HEK293 (cell line): ENCODE data around the gene PCP4.

Experiments used
- GLI4 ChIP-seq: fragments of 450-650 bp; formaldehyde crosslinking; IDR thresholded peaks from 2 replicates; pipeline ENCODE4 v1.5.1; 2016; ENCODE audit warnings: missing biosample characterization, missing genetic modification characterization
- HOXA7 ChIP-seq: sonication (generic); formaldehyde crosslinking; IDR thresholded peaks from 2 replicates; pipeline ENCODE4 v1.8.1; 2022; ENCODE audit warnings: missing genetic modification reagents, borderline replicate concordance
- YY1 ChIP-seq: fragments of 450-650 bp; formaldehyde crosslinking; IDR thresholded peaks from 2 replicates; pipeline ENCODE4 v1.5.1; 2018; ENCODE audit warnings: missing biosample characterization, missing genetic modification characterization
- ZNF16 ChIP-seq: fragments of 450-650 bp; formaldehyde crosslinking; IDR thresholded peaks from 2 replicates; pipeline ENCODE4 v1.5.1; 2016; ENCODE audit warnings: low read depth, missing biosample characterization, missing genetic modification characterization
- ZNF274 ChIP-seq, 2 experiments: fragments of 200-500 bp in 1 of 2; fragments of 450-650 bp in 1 of 2; sonication (Bioruptor generic) in 1 of 2; formaldehyde crosslinking in 1 of 2; IDR thresholded peaks; 2 replicates each; pipeline versions ENCODE4 v1.5.1 to v1.6.1; 2014 to 2016; ENCODE audit warnings: borderline replicate concordance in 1 of 2, inconsistent platforms in 1 of 2, low read length in 1 of 2, missing biosample characterization in 1 of 2, missing genetic modification characterization in 1 of 2
- ZNF341 ChIP-seq: fragments of 450-650 bp; formaldehyde crosslinking; IDR thresholded peaks from 2 replicates; pipeline ENCODE4; 2016; ENCODE audit warnings: low read depth, missing biosample characterization, missing genetic modification characterization
- ZNF350 ChIP-seq: fragments of 450-650 bp; formaldehyde crosslinking; IDR thresholded peaks from 2 replicates; pipeline ENCODE4 v1.5.0; 2017; ENCODE audit warnings: missing biosample characterization, mild to moderate bottlenecking, missing genetic modification characterization
- ZNF558 ChIP-seq: fragments of 450-650 bp; formaldehyde crosslinking; IDR thresholded peaks from 2 replicates; pipeline ENCODE4 v1.5.1; 2016; ENCODE audit warnings: missing biosample characterization, missing genetic modification characterization
- ZNF629 ChIP-seq: fragments of 450-650 bp; formaldehyde crosslinking; IDR thresholded peaks from 2 replicates; pipeline ENCODE4 v1.5.1; 2017; ENCODE audit warnings: missing biosample characterization, missing genetic modification characterization
- TF ChIP-seq, protein P1 (sequence below): fragments of 450-650 bp; formaldehyde crosslinking; IDR thresholded peaks from 2 replicates; pipeline ENCODE4; 2016; ENCODE audit warnings: missing biosample characterization, missing genetic modification characterization
- TF ChIP-seq, protein P2 (sequence below): fragments of 450-650 bp; formaldehyde crosslinking; IDR thresholded peaks from 2 replicates; pipeline ENCODE4 v1.5.1; 2016; ENCODE audit warnings: missing biosample characterization, missing genetic modification characterization
- TF ChIP-seq, protein P3 (sequence below): fragments of 450-650 bp; formaldehyde crosslinking; IDR thresholded peaks from 2 replicates; pipeline ENCODE4 v1.5.1; 2016; ENCODE audit warnings: missing biosample characterization, missing genetic modification characterization

DNA sequence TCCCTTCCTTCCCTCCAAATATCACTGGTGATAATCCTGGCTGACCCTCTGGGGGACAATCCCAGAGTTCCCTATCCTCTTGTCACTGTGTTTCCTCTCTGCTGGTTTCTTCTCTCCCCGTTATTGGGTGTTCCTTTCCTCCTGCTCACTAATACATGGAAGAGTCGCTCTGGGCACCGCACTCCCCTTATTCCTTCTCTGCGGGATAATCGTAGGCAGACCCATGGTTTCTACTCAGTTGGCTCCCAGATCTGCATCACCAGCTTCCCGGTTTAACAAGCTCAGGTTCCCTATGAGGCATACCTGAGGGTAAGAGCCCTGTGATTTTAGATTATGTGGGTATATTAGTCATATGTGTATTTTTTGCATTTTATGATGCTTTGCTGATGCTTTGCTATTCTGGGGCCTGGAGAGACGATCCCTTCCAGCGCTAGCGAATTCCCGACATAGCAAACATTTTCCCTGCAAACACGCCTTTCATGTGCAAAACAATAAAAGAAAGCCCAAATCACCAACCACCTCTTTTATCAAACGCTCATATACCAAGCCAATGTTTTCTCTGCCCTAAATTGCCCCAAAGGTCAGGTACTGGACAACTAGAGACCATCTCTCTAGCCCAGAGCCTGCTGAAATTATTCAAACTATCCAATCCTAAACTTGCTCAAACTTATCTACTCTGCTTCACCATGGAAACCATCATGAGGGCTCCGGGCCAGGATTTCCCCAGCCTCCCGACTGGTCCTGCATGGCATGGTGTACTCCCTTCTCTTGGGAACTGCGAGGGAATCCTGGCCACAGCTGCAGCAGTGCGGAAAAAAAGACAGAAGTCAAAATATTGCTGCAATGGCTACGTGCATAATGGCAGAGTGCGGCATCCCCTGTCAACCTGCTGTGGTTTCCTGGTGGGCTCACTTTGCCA, 84.2 kb downstream of the PCP4 start:
- TF ChIP-seq GLI4 (tag by site-specific recombination): no peak
- TF ChIP-seq HOXA7 (CRISPR knock-in tag): no peak
- TF ChIP-seq, protein P1, sequence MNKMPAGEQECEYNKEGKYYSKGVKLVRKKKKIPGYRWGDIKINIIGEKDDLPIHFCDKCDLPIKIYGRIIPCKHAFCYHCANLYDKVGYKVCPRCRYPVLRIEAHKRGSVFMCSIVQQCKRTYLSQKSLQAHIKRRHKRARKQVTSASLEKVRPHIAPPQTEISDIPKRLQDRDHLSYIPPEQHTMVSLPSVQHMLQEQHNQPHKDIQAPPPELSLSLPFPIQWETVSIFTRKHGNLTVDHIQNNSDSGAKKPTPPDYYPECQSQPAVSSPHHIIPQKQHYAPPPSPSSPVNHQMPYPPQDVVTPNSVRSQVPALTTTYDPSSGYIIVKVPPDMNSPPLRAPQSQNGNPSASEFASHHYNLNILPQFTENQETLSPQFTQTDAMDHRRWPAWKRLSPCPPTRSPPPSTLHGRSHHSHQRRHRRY (tag by site-specific recombination): no peak
- TF ChIP-seq, protein P2, sequence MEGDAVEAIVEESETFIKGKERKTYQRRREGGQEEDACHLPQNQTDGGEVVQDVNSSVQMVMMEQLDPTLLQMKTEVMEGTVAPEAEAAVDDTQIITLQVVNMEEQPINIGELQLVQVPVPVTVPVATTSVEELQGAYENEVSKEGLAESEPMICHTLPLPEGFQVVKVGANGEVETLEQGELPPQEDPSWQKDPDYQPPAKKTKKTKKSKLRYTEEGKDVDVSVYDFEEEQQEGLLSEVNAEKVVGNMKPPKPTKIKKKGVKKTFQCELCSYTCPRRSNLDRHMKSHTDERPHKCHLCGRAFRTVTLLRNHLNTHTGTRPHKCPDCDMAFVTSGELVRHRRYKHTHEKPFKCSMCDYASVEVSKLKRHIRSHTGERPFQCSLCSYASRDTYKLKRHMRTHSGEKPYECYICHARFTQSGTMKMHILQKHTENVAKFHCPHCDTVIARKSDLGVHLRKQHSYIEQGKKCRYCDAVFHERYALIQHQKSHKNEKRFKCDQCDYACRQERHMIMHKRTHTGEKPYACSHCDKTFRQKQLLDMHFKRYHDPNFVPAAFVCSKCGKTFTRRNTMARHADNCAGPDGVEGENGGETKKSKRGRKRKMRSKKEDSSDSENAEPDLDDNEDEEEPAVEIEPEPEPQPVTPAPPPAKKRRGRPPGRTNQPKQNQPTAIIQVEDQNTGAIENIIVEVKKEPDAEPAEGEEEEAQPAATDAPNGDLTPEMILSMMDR (tag by site-specific recombination): no peak
- TF ChIP-seq ZNF629: no peak
- TF ChIP-seq ZNF350 (tag by site-specific recombination): no peak
- TF ChIP-seq ZNF274 (IDR thresholded peaks at IDR 0.05; ENCODE audit: low read length): no peak
- no peak for TF ChIP-seq ZNF274 (tag by site-specific recombination; IDR thresholded peaks at IDR 0.05; ENCODE audit: borderline replicate concordance)
- TF ChIP-seq ZNF558 (tag by site-specific recombination): no peak
- no peak for TF ChIP-seq ZNF341 (tag by site-specific recombination)
- no peak for TF ChIP-seq YY1 (tag by site-specific recombination)
- TF ChIP-seq, protein P3, sequence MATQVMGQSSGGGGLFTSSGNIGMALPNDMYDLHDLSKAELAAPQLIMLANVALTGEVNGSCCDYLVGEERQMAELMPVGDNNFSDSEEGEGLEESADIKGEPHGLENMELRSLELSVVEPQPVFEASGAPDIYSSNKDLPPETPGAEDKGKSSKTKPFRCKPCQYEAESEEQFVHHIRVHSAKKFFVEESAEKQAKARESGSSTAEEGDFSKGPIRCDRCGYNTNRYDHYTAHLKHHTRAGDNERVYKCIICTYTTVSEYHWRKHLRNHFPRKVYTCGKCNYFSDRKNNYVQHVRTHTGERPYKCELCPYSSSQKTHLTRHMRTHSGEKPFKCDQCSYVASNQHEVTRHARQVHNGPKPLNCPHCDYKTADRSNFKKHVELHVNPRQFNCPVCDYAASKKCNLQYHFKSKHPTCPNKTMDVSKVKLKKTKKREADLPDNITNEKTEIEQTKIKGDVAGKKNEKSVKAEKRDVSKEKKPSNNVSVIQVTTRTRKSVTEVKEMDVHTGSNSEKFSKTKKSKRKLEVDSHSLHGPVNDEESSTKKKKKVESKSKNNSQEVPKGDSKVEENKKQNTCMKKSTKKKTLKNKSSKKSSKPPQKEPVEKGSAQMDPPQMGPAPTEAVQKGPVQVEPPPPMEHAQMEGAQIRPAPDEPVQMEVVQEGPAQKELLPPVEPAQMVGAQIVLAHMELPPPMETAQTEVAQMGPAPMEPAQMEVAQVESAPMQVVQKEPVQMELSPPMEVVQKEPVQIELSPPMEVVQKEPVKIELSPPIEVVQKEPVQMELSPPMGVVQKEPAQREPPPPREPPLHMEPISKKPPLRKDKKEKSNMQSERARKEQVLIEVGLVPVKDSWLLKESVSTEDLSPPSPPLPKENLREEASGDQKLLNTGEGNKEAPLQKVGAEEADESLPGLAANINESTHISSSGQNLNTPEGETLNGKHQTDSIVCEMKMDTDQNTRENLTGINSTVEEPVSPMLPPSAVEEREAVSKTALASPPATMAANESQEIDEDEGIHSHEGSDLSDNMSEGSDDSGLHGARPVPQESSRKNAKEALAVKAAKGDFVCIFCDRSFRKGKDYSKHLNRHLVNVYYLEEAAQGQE: no peak
- TF ChIP-seq ZNF16 (tag by site-specific recombination): no peak
